Activated CD4-positive, alpha-beta T cell treated with anti-CD3 and anti-CD28 coated beads, Interleukin-2, amount 50 U/mL, for 16 hours (primary cell): Measurements from ENCODE around the gene NCOA6.
"Not testable (repeated sequence)": the region's sequence is repeated elsewhere in the genome, so short reads cannot be mapped to it uniquely, and the experiment has no call there.

Source experiments
- DNase-seq: peaks from one replicate; pipeline ENCODE4 v3.0.0-alpha.2; 2020

The NCOA6 gene

DNA sequence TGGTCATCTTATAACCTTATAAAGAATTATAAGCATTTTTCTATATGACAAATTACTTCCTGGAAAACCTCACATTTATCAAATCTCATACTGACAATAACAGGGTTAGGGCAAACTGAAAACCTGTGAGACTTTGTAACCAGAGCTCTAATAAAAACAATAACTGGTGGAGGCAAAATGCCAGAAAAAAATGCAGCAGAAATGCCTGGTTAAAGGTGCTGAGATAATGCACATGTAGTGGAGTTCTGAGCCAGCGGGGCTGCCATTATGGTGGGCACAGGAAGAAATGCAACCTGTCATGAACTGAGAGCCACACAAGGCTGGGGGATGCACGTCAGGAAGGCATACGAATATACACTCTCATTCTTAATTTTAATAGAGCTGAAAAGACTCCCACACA lies 53.0 kb downstream of the NCOA6 start:
- no peak for DNase-seq

DNA sequence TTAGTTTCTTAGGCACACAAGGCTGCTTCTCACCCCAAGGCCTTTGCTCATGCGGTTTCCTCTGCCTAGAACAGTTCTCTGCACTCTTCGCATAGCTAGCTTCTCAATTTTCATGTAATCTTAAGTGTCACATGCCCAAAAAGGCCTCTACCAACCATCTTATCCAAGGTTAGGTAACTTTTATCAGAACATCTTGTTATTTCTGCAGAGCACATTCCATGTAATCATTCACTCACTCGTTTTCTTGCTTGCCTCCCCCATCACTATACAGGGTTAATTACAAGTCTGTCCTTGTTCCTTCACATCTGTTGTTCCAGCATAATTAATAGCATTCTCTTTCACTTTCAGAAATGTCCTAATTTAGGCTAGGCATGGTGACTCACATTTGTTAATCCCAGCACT lies 53.8 kb downstream of the NCOA6 start:
- no peak for DNase-seq

DNA sequence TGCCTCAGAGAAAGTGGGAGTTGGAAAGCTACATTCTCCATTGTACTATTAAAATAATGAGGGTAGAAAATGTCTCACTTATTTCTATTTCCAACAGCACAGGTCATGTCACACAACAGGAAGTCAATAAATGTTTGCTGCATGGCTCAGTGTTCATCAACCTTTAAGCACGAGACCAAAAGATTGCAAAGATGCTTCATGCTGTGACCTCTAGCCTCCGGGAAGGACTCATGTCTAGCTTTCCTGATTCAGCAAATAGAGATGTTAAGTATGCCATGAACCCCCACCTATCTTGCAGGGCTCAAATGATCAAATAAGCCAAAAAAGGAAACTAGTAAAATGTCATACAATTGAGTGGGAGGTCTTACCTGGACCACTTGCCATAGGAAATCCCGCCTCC lies 57.4 kb downstream of the NCOA6 start:
- no peak for DNase-seq

DNA sequence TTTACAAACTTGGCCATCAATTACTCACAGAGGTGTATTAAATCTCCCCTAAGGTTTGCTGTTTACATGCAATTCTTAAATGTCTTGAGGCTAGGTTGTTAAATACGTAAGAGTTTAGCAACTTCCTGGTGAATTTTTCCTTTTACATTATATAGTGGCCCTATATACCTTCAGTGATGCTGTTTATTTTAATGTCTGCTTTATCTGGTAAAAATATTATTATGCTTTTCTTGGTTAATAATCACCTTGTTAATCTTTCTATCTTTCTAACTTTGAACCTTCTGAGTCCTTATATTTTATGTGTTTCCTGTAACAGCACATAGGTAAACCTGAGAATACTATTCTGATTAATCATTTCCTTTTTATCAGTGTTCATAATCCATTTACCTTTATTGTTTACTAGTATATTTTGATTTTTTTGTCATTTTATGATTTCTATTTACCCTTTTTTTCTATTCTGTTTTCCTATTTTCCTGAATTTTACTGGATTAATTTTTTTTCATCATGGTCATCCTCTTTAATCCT lies 63.4 kb downstream of the NCOA6 start:
- no peak for DNase-seq

DNA sequence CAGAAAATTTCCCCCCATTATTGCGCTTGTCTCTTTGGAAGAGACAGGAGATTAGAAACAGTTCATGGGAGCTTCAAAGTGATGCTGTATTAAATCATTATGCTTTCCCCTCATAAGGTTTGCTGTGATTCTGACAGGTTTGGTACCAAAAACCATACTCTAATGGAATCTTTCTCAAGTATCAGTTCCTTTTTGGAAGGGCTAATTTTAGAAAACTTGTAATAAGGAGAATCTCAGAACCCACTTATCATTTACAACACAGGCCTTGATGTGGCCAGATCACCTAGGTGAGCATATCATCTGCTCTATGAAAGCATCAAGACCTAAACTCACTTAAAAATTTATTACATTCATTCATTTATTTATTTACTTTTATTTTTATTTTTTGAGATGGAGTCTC lies 70.1 kb downstream of the NCOA6 start:
- no peak for DNase-seq

DNA sequence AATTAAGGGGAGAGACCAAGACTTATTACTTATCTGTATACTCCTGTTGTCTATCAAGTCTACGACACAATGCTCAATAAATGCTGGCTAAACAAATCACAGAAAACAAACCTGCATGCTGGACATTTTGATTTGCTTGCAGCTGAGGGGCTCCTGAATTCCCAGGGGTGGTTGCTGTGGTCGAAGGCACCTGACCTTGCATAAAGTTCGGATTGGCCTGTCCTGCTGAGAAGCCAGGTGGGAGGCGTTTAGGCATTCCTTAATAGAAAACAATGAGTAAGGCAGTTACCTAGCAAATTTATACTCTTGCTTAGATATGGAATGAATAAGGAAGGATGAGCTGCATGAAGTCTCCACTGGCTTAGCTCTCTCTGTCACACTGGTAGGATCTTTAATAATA lies 70.8 kb downstream of the NCOA6 start:
- no peak for DNase-seq

DNA sequence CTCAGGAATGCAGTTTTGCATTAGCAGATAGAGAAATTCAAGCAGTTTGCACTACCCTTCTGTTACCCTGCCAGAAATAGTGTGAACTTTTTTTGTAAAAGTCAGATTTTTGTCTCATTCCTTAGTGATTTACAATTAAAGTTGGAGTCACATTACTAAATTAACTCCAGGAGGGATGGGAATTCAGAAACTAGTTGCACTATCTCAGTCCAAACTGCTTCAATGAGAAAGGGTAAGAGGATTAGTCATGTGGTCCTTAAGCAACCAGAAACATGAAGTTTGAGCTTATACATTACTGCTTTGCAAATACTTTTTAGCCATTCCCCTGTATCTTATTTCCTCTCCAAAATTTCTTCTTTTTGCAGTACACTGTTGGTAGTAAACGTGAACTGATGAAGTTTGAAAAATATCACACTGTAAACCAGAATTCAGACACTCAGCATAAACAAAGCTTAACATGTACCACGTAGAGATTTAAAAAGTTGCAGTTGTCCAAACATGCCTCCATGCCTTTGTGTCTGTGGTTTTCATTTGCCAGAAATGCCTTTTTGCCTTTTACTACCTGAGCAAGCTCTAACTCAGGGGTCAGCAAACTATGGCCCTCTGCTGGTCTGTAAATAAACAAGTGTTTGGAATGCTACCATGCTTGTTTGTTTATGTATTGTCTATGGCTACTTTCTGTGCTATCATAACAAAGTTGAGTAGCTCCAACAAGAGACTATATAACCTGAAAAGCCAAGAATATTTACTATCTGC lies 71.6 kb downstream of the NCOA6 start:
- DNase-seq: no peak

DNA sequence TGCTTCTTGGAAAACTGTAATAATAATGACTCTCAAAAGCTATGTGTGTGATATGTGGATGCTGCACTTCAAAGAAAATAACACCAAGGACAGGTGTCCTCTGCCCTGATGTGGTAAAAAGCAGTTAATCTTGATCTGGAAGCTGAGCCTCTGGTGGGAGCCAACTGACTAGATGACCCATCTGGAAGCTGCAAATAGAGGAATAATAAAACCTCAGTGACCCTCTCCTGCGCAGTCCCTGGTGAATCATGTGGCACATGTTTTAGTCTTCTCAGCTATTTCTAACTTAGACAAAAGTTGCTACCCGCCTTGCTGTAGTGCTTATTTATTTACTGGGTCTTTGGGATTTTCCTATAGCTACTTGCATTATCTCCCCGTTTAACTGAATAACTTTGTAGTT lies 74.0 kb downstream of the NCOA6 start:
- no peak for DNase-seq

DNA sequence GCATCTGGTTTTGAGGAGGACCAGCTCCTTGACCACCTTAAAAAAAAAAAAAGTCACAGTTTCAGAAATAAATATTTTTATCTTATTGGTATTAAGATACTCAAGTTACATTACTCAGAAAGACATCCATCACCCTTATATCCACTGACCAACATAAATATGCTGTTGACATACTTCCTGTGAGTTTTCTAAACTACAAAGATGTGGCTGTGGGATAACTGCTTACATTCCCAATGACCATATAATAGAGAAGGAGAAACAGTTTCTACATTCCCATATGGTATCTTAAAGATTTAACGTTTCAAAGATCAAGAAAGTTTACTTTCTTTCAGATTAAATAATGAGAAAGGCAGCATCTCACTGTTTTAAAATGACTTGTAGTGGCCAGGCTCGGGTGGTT lies 75.0 kb downstream of the NCOA6 start:
- DNase-seq: no peak

DNA sequence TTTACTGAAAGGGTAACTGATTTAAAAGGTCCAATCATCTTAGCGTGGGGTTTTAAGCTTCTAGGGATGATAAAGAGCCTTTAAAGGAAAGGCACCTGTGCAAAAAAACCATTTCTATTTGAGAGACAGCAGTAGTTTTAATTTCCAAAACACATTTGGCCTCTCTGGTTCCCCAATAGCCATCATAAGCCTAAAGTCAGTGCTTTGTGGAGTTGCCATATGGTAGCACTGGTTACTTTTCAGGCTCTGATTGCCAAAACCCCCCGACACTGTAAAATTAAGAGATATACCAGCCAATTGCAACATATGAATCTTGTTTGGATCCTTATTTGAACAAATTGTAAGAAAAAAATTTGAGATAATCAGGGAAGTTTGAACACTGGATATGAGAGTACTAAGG lies 76.7 kb downstream of the NCOA6 start:
- DNase-seq: no peak

DNA sequence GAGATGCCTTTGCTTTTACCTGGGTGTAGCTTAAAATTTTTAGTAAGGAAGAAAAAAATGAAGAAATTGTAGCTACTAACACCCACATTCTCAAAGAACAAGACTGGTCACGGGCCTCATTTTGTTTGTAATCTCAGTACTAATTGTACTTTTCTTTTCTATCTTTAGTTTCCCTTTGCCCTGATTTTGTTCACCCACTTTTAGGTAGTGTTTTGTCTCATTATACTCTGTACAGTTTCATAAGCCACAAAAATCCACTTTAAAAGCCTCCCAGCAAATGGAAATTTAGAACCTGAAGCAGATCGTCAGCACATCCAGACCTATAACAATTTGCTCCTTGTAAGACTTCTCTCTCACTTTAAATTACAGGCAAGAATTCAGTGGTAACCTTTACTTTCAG lies 78.0 kb downstream of the NCOA6 start:
- peak; percentile 15 for DNase-seq

DNA sequence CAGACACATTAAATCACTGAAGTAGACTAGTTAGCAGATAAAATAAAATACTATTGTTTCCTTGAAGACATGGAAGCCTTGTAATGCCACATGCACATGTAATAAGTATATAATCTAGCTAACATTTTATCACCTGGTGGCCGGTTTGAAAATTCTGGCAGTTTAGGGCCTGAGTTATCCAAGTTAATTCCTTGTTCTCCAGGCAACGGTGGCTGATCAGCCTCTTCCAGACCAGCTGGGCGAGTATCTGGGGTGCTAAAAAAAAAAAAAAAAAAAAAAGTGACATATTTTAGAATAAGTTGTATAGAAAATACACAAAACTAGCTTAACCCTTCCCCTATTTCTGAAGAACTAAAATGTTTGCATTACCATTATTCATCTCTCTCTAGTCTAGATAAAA lies 78.8 kb downstream of the NCOA6 start:
- DNase-seq: no peak

DNA sequence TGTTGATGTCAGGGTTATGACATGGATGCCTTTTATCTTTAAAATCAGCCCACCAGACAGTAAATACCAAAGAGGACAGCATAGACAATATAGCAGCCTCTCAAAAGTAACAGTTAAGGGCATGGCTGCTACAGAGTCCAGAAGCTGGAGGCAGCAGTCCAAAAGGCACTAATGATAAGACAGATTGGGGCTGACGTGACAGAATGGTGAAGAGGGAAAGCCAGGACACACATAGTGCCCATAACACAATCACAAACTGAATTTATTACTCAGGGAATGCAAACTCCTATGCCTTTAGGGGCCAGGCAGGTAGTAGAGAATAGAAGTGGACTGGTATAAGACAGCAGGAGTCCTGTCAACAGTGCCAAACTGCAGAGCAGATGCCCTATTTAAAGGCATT lies 80.6 kb downstream of the NCOA6 start:
- DNase-seq: no peak

DNA sequence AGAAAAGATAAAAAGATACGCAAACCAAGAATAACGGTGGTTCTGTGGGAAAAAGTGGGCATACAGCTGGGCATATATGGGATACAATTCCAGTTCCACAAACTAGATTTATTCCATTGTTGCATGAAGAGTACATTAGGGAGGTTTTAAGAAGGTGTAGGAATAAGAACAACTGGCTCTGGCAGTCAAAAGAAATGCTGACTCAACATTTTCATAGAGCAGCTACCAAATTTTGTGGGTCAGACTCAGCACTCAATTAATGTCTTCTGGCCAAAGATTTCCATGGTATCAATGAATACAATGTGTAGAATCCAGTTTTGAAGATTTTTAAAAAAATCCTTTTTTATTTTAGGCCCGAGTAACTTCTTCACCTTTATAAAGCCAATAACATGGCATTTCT lies 81.1 kb downstream of the NCOA6 start:
- DNase-seq: no peak

DNA sequence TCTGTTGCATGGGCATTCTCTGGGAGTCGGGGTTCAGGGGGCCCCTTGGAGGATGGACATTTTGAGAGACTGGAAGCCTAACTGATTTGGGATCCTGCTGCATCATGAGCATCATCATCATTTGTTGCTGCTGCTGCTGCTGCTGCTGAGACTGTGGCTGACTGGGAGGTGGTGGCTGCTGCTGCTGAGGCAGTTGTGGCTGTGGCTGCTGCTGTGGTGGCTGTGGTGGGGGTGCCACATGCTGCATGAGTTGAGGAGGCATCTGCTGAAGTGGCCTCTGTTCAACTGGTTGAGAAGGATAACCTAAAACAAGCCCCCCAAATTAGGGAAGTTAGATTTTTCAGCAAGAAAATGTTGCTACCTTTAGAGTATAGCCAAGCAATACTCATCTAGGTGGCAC lies 82.4 kb downstream of the NCOA6 start:
- DNase-seq: no peak

DNA sequence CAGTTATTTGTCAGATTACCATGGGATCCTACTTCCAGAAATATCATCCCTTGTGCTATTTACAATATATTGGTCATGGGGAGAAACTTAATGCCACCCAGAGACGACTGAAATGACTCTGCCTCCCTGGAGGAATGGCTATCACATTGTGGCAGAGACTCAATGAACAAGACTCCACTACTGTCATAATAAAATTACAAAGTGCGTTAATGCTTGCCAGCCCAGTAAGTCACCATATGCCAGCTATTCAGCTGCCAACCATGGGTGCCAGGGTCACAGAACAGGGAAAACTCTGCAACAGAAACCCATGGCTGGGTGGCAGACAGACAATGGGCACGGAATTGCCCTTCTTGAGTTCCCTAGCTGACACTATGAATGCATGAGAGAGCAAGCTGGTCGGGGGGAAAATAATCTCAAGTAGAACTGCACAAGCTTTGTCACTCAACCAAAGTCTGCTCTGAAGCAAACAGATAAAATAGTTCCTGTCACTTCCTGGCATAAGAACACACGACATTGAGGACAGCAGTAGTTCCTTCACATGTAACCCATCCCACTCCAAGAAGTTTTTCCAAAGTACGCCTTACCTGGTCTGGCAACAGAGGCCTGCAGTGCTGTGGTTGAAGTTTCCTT lies 89.2 kb downstream of the NCOA6 start:
- no peak for DNase-seq

DNA sequence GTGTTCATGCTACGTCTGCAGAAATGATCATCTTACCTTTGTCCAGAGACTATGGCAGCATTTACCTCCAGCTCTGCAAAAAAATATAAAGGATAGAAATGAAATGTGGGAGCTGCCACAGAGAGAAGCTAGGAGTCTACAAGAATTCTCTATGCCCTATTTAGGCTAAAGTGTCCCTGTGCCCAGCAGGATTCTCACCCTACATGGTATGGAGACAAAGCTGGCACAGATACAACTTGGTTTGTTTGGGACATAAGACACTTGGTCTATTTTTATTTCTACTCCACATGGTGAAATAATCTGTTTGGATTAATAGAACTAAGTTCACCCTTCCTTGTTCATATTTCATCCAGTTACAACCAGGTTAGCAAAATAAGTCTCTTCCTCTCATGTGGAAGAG lies 92.9 kb downstream of the NCOA6 start:
- no peak for DNase-seq

DNA sequence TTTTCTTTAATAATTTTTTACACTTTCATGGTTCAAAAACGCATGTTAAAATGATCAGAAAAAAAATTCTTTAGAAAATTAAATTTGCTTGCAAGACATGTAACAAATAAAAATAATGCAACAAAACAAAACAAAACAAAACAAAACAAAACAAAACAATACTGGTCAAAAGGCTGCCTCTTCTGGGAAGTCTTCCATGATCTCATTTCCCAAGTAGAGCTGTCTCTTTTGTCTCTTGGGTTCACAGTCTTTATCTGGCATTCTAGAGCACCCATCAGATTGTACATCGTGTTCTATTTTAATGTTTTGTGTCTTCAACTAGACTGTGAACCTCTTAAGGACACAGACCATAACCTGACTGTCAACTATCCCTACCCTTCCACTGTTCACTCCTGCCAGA lies 96.0 kb downstream of the NCOA6 start:
- no peak for DNase-seq

DNA sequence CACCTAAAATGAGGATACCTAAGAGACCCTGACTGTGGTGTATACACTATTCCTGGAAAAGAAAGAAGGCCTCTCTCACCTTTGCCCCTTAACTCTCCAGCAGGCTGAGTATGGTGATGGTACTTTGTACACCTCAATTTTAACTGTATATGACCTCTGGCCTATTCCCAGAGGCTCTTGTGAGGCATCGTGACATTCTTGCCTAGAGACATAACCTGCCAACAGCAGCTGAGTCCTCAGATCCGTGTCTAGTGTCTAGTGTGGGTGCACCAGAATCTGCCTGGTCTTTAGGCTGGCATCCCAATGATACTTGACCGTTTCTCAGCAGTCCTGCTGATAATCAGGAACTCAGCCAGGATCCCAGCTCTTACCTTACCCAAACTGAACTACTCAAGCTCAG lies 101.3 kb downstream of the NCOA6 start:
- DNase-seq: no peak

DNA sequence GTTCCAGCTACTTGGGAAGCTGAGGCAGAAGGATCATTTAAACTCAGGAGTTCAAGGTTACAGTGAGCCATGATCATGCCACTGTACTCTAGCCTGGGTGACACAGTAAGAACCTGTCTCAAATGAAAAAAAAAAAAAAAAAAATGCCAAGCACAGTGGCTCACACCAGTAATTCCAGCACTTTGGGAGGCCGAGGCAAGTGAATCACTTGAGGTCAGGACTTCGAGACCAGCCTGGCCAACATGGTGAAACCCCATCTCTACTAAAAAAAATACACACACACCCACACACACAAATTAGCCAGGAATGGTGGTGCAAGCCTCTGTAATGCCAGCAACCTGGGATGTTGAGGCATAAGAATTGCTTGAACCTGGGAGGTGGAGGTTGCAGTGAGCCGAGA lies 102.9 kb downstream of the NCOA6 start:
- not testable (repeated sequence) for DNase-seq

DNA sequence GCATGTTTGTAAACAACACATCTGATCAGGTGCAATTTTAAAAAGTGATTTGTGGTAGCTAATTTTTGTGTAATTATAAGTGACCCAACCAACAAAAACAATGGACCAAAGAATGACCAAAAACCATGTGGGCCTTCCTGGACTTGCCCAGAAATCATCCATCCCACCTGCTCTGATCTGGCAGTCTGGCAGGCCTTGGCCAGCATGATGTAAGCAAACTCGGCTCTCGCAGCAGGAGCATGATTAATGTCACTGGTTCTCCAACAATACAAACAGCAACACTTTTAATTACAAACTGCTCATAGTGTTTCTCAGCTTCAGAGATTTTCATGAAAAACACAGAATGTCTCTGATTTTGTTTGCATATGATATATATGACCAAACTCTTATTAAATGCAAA lies 105.2 kb downstream of the NCOA6 start:
- no peak for DNase-seq

DNA sequence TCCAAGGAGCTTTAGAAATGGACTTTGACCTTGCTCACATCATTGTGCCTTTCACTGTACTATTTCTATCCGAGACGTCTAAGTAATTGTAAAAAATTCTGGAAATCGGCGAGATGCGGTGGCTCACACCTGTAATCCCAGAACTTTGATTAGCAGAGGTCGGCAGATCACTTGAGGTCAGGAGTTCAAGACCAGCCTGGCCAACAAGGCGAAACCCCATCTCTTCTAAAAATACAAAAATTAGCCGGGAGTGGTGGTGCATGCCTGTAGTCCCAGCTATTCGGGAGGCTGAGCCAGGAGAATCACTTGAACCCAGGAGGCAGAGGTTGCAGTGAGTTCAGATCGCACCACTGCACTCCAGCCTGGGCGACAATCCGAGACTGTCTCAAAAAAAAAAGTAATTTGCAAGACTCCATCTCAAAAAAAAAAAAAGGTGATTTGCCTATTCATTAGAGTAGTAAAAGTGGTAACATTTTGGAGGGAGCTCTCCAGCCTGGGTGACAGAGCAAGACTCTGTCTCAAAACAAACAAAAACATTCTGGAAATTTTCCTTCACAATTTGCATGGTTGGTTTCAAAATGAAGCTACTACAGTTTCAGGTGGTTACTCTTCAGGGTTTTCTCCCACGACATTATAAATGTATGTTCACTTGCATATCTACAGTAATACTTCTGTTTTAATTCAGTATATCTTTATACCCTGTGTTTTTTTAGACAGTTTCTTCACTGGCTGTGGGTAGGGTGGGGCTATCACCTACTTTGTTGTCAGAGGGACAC lies 106.0 kb downstream of the NCOA6 start:
- peak; percentile 81 for DNase-seq

DNA sequence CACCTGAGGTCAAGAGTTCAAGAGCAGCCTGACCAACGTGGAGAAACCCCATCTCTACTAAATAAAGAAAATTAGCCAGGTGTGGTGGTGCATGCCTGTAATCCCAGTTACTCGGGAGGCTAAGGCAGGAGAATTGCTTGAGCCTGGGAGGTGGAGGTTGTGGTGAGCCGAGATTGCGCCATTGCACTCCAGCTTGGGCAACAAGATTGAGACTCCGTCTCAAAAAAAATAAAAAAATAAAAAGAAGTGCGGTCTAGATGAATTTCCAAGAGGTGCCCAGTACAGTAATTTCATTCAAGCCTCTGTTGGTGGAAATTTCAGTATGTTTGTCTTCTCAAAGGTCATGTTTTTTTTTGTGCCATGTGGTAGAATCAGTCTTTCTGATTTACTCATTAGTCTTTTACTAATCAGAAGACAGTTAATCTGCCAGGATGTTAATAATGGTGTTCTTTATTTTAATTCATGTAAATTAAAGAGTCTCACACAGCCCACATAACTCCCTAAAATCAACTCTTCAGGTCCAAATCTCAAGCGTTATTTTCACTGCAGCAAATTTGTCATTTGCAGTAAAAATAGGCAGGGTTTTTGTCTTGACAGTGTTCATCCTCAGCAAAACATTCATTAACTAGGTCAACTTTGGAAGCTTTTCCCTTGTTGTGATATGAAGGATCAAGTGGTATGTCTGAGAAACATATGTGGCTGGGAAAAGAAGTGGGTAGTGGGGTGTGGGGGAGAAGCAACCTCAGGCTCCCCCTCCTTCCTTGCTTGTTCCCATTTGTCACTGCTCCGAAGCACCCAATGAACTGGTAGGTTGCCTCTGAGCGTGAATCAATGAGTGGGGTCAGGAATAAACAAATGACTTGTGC lies 108.0 kb downstream of the NCOA6 start:
- no peak for DNase-seq
